Fibroblast of lung (primary cell): Measurements from ENCODE around the gene PSMG2. TPM values are rescaled to one million over a fixed set of nuclear protein-coding genes. Genes with fewer than 3 reads are reported as not detected.
A peak's percentile ranks its signal among the peaks of the same experiment; 100 is the strongest.

Experiments used
- DNase-seq, 2 donors: peaks; one replicate each; pipeline versions ENCODE4 v3.0.0 to v3.0.0-alpha.2; 2010; ENCODE audit warnings: low read depth in 2 of 2
- H2AFZ ChIP-seq: 2 replicates; pipeline ENCODE4 v1.5.1; 2012; ENCODE audit warnings: low read length, control low read depth, inconsistent platforms
- H3K27ac ChIP-seq: 2 replicates; pipeline ENCODE4 v1.5.1; 2011; ENCODE audit warnings: low read length, control low read depth; ENCODE audit not compliant: insufficient read depth
- H3K27me3 ChIP-seq: 2 replicates; pipeline ENCODE4 v1.5.1; 2011; ENCODE audit warnings: mild to moderate bottlenecking, low read length; ENCODE audit not compliant: control insufficient read depth, insufficient read depth
- H3K36me3 ChIP-seq: 2 replicates; pipeline ENCODE4 v1.5.1; 2011; ENCODE audit warnings: low read length; ENCODE audit not compliant: control insufficient read depth, insufficient read depth
- H3K4me1 ChIP-seq: 2 replicates; pipeline ENCODE4 v1.5.1; 2011; ENCODE audit warnings: low read length; ENCODE audit not compliant: control insufficient read depth, insufficient read depth; ENCODE audit errors: extremely low read depth
- H3K4me2 ChIP-seq: 2 replicates; pipeline ENCODE4 v1.5.1; 2011; ENCODE audit warnings: low read length, control low read depth; ENCODE audit not compliant: insufficient read depth; ENCODE audit errors: extremely low read depth
- H3K4me3 ChIP-seq, 4 experiments: fragments of 200-600 bp in 1 of 4; sonication (generic) in 1 of 4; replicated peaks in 1 of 4; 2 replicates each; pipeline ENCODE4 v1.5.1; 2011 to 2016; ENCODE audit warnings: low read length in 4 of 4, low read depth in 3 of 4, mild to moderate bottlenecking in 3 of 4, control low read depth in 2 of 4, inconsistent platforms in 1 of 4, mixed read lengths in 1 of 4; ENCODE audit not compliant: insufficient read depth in 1 of 4; ENCODE audit errors: control extremely low read depth in 1 of 4
- H3K79me2 ChIP-seq: 2 replicates; pipeline ENCODE4 v1.5.1; 2012; ENCODE audit warnings: mild to moderate bottlenecking, low read length, inconsistent platforms; ENCODE audit not compliant: control insufficient read depth, insufficient read depth
- H3K9ac ChIP-seq: 2 replicates; pipeline ENCODE4 v1.5.1; 2011; ENCODE audit warnings: mild to moderate bottlenecking, low read length, control low read depth; ENCODE audit not compliant: insufficient read depth
- H3K9me3 ChIP-seq: 2 replicates; pipeline ENCODE4 v1.5.1; 2012; ENCODE audit warnings: low read depth, low read length; ENCODE audit not compliant: control insufficient read depth, insufficient read depth
- H4K20me1 ChIP-seq: 2 replicates; pipeline ENCODE4 v1.5.1; 2011; ENCODE audit warnings: low read length; ENCODE audit not compliant: control insufficient read depth, insufficient read depth; ENCODE audit errors: extremely low read depth
- CTCF ChIP-seq, 2 donors: IDR thresholded peaks in 1 of 2; conservative IDR thresholded peaks in 1 of 2; 1 replicate in 1 of 2; 2 replicates in 1 of 2; pipeline ENCODE4 v1.5.1; 2011 to 2012; ENCODE audit warnings: low read length in 2 of 2, control low read depth in 1 of 2, inconsistent platforms in 1 of 2, low read depth in 1 of 2, mild to moderate bottlenecking in 1 of 2
- EZH2 ChIP-seq: IDR thresholded peaks from 2 replicates; pipeline ENCODE4 v1.5.1; 2012; ENCODE audit warnings: low read length, control low read depth, mild to moderate bottlenecking; ENCODE audit errors: missing control alignments
- polyA plus RNA-seq, 2 donors: library from polyadenylated mRNA; depleted of rRNA in 1 of 2; stranded (reverse) in 1 of 2; unstranded in 1 of 2; fragments of >200 nt; gene quantifications; 2 replicates each; pipeline ENCODE4 v1.2.1, GENCODE V29; 2011 to 2012; ENCODE audit warnings: missing spikeins in 1 of 2
- total RNA-seq: library from RNA; depleted of rRNA; stranded (reverse); fragments of >200 nt; gene quantifications from 2 replicates; pipeline ENCODE4 v1.2.1, GENCODE V29; 2014

The PSMG2 gene
- total and polyA plus RNA-seq, 2 donors (not counting 1 experiment from before 2014, with no cell fraction given): 72.8 to 79.4 TPM

- Histone ChIP-seq H2AFZ (no peak overlapping the region), H3K79me2 (no peaks in the 10 kb centered on the region), H4K20me1 (no peaks in the 10 kb centered on the region), H3K4me3 (no peak overlapping the region), H3K4me2 (no peak overlapping the region), H3K27me3 (no peaks in the 10 kb centered on the region), H3K27ac (no peak overlapping the region), H3K9ac (no peak overlapping the region), H3K36me3 (no peaks in the 10 kb centered on the region), H3K9me3 (no peaks in the 10 kb centered on the region), H3K4me1 (no peaks in the 10 kb centered on the region)
- TF ChIP-seq EZH2 (no peak), CTCF (conservative IDR thresholded peaks at IDR 0.05 in 1 of 2, IDR thresholded peaks at IDR 0.05 in 1 of 2; ENCODE audit: low read depth in 1 of 2, low read length in 2 of 2) (peak in 1 of 2 donors; percentile 24)
- peak; percentile 29 to 35 for DNase-seq
Observed at GRCh38 chr18:12686100-12686499, 16.7 kb upstream of the PSMG2 start.

GRCh38 chr18:12689256-12689850 lies 13.5 kb upstream of the PSMG2 start:
- Histone ChIP-seq H3K79me2 (no peaks in the 10 kb centered on the region), H3K4me1 (no peaks in the 10 kb centered on the region), H3K36me3 (no peaks in the 10 kb centered on the region), H3K9me3 (no peaks in the 10 kb centered on the region), H4K20me1 (no peaks in the 10 kb centered on the region), H3K27me3 (no peaks in the 10 kb centered on the region), H3K4me2 (no peak overlapping the region), H2AFZ (no peak overlapping the region), H3K4me3 (no peak overlapping the region), H3K9ac (no peak overlapping the region), H3K27ac (no peak overlapping the region)
- TF ChIP-seq EZH2 (no peak), CTCF (conservative IDR thresholded peaks at IDR 0.05 in 1 of 2, IDR thresholded peaks at IDR 0.05 in 1 of 2; ENCODE audit: low read depth in 1 of 2, low read length in 2 of 2) (no peak)
- DNase-seq: no peak

- H3K27me3 ChIP-seq: no peaks in the 10 kb centered on the region
- H3K79me2 ChIP-seq: no peaks in the 10 kb centered on the region
- no peak overlapping the region for H3K27ac ChIP-seq
- H3K4me3 ChIP-seq: no peak overlapping the region
- H3K9me3 ChIP-seq: no peaks in the 10 kb centered on the region
- DNase-seq: no peak
- TF ChIP-seq EZH2: no peak
- no peak for TF ChIP-seq CTCF (conservative IDR thresholded peaks at IDR 0.05 in 1 of 2, IDR thresholded peaks at IDR 0.05 in 1 of 2; ENCODE audit: low read depth in 1 of 2, low read length in 2 of 2)
- no peaks in the 10 kb centered on the region for H3K4me1 ChIP-seq
- H4K20me1 ChIP-seq: no peaks in the 10 kb centered on the region
- H3K36me3 ChIP-seq: no peaks in the 10 kb centered on the region
- H2AFZ ChIP-seq: no peak overlapping the region
- H3K4me2 ChIP-seq: no peak overlapping the region
- H3K9ac ChIP-seq: no peak overlapping the region
Observed at GRCh38 chr18:12692206-12692605, 10.6 kb upstream of the PSMG2 start.
